Astrocyte (in vitro differentiated cells and primary cell): Measurements from ENCODE around the gene C12orf57. TPM values are rescaled to one million over a fixed set of nuclear protein-coding genes. Genes with fewer than 3 reads are reported as not detected.

Experiments
- DNase-seq: peaks from one replicate; pipeline ENCODE4 v3.0.0-alpha.2; 2010; ENCODE audit warnings: low read depth
- FAIRE-seq: peaks from 2 replicates; lab custom pipeline; 2011; peaks lifted over from hg19 to GRCh38; lab: Jason Lieb, UNC
- H2AFZ ChIP-seq: 2 replicates; pipeline ENCODE4 v1.6.0; 2012; ENCODE audit warnings: low read depth, low read length, inconsistent platforms
- H3K27ac ChIP-seq: 2 replicates; pipeline ENCODE4 v1.5.1; 2011; ENCODE audit warnings: low read depth, low read length, inconsistent platforms
- H3K27me3 ChIP-seq: 2 replicates; pipeline ENCODE4 v1.6.0; 2011; ENCODE audit warnings: low read length, inconsistent platforms; ENCODE audit not compliant: insufficient read depth
- H3K36me3 ChIP-seq: 2 replicates; pipeline ENCODE4 v1.5.1; 2011; ENCODE audit warnings: low read length, inconsistent platforms; ENCODE audit not compliant: insufficient read depth
- H3K4me1 ChIP-seq: 2 replicates; pipeline ENCODE4 v1.5.1; 2011; ENCODE audit warnings: low read length, inconsistent platforms; ENCODE audit not compliant: insufficient read depth
- H3K4me2 ChIP-seq: 2 replicates; pipeline ENCODE4 v1.6.0; 2012; ENCODE audit warnings: low read length, inconsistent platforms
- H3K4me3 ChIP-seq: 2 replicates; pipeline ENCODE4 v1.5.1; 2011; ENCODE audit warnings: low read depth, mild to moderate bottlenecking, low read length, inconsistent platforms; ENCODE audit not compliant: insufficient read depth
- H3K79me2 ChIP-seq: 2 replicates; pipeline ENCODE4 v1.6.0; 2012; ENCODE audit warnings: mild to moderate bottlenecking, low read length, inconsistent platforms; ENCODE audit not compliant: insufficient read depth
- H3K9ac ChIP-seq: 2 replicates; pipeline ENCODE4 v1.6.0; 2012; ENCODE audit warnings: mild to moderate bottlenecking, low read length, inconsistent platforms
- H3K9me3 ChIP-seq: 2 replicates; pipeline ENCODE4 v1.5.1; 2012; ENCODE audit warnings: low read depth, mild to moderate bottlenecking, low read length, inconsistent platforms; ENCODE audit not compliant: insufficient read depth
- H4K20me1 ChIP-seq: 2 replicates; pipeline ENCODE4 v1.6.0; 2012; ENCODE audit warnings: low read length, inconsistent platforms; ENCODE audit not compliant: insufficient read depth
- H3K27ac Mint-ChIP-seq: one replicate; pipeline ENCODE4 v1.8.0; 2021; ENCODE audit warnings: mild to moderate bottlenecking, mixed read lengths; ENCODE audit not compliant: unreplicated experiment
- H3K27me3 Mint-ChIP-seq: one replicate; pipeline ENCODE4 v1.8.0; 2021; ENCODE audit warnings: low read depth, mixed read lengths; ENCODE audit not compliant: unreplicated experiment
- H3K36me3 Mint-ChIP-seq: one replicate; pipeline ENCODE4 v1.8.0; 2021; ENCODE audit warnings: low read depth, mixed read lengths; ENCODE audit not compliant: unreplicated experiment
- H3K4me1 Mint-ChIP-seq: one replicate; pipeline ENCODE4 v1.8.0; 2021; ENCODE audit warnings: low read depth, mixed read lengths; ENCODE audit not compliant: unreplicated experiment
- H3K4me3 Mint-ChIP-seq: one replicate; pipeline ENCODE4 v1.8.0; 2021; ENCODE audit warnings: mild to moderate bottlenecking, moderate library complexity, mixed read lengths; ENCODE audit not compliant: unreplicated experiment
- H3K9me3 Mint-ChIP-seq: one replicate; pipeline ENCODE4 v1.8.0; 2021; ENCODE audit warnings: mild to moderate bottlenecking, mixed read lengths; ENCODE audit not compliant: unreplicated experiment
- EZH2 ChIP-seq: IDR thresholded peaks from 2 replicates; pipeline ENCODE4 v1.6.1; 2012; ENCODE audit warnings: mild to moderate bottlenecking, low read length, inconsistent platforms; ENCODE audit not compliant: insufficient read depth
- total RNA-seq: library from RNA; stranded (reverse); gene quantifications from 2 replicates; pipeline ENCODE4 v1.2.1, GENCODE V29; 2021
- TF ChIP-seq, protein P1 (sequence below): IDR thresholded peaks from 2 replicates; pipeline ENCODE4 v1.5.1; 2011; ENCODE audit warnings: low read depth, mild to moderate bottlenecking, inconsistent platforms, low read length, moderate library complexity; ENCODE audit not compliant: insufficient read depth

Gene C12orf57
- total RNA-seq, 1 donor from 2014 or later = 117 TPM

DNA sequence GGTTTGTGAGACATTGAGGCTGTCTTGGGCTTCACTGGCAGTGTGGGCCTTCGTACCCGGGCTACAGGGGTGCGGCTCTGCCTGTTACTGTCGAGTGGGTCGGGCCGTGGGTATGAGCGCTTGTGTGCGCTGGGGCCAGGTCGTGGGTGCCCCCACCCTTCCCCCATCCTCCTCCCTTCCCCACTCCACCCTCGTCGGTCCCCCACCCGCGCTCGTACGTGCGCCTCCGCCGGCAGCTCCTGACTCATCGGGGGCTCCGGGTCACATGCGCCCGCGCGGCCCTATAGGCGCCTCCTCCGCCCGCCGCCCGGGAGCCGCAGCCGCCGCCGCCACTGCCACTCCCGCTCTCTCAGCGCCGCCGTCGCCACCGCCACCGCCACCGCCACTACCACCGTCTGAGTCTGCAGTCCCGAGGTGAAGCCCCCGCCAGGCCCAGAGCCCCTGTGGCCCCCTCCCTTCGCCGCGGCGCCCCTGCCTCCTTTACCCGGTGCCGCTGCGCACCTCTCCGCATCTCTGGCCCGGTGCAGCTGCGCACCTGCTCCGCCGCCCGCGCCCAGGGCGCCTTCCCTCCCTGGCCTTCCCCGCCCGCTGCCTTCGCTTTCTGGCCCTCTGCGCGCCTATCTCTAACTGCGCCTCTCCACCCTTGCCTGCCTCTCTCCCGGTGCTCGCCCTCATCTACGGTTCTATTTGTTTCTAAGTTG, 29.4 kb upstream of the C12orf57 start, which contains the start of gene ENO2:
Gene ENO2, plus strand, starts transcription at position 335 of the 701 bp plus-strand sequence. CDS start 1,253 bp downstream, outside the sequence.
- peak within 1 kb of the TSS; percentile 97 for H3K4me2 ChIP-seq
- H3K79me2 ChIP-seq = no peaks in the 10 kb centered on the region
- H3K9me3 Mint-ChIP-seq = no peaks in the 10 kb centered on the region
- peaks cover 15% of the 10 kb centered on the region for H3K4me1 Mint-ChIP-seq
- H3K9me3 ChIP-seq = no peaks in the 10 kb centered on the region
- TF ChIP-seq EZH2 = no peak
- TF ChIP-seq, protein P1, sequence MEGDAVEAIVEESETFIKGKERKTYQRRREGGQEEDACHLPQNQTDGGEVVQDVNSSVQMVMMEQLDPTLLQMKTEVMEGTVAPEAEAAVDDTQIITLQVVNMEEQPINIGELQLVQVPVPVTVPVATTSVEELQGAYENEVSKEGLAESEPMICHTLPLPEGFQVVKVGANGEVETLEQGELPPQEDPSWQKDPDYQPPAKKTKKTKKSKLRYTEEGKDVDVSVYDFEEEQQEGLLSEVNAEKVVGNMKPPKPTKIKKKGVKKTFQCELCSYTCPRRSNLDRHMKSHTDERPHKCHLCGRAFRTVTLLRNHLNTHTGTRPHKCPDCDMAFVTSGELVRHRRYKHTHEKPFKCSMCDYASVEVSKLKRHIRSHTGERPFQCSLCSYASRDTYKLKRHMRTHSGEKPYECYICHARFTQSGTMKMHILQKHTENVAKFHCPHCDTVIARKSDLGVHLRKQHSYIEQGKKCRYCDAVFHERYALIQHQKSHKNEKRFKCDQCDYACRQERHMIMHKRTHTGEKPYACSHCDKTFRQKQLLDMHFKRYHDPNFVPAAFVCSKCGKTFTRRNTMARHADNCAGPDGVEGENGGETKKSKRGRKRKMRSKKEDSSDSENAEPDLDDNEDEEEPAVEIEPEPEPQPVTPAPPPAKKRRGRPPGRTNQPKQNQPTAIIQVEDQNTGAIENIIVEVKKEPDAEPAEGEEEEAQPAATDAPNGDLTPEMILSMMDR = no peak
- H3K27me3 ChIP-seq = no peaks in the 10 kb centered on the region
- peaks cover 25% of the 10 kb centered on the region for H3K4me1 ChIP-seq
- H3K36me3 Mint-ChIP-seq = peaks cover 3% of the 10 kb centered on the region
- DNase-seq (peak; percentile 33), FAIRE-seq (no peak)
- H3K27ac Mint-ChIP-seq = peak within 1 kb of the TSS; percentile 87
- peak within 1 kb of the TSS; percentile 1 for H3K27ac ChIP-seq
- H4K20me1 ChIP-seq = no peaks in the 10 kb centered on the region
- peaks cover 5% of the 10 kb centered on the region for H3K27me3 Mint-ChIP-seq
- H2AFZ ChIP-seq = peak within 1 kb of the TSS; percentile 94
- H3K9ac ChIP-seq = peak within 1 kb of the TSS; percentile 75
- H3K4me3 Mint-ChIP-seq = peak within 1 kb of the TSS; percentile 89
- peak within 1 kb of the TSS; percentile 63 for H3K4me3 ChIP-seq
- no peaks in the 10 kb centered on the region for H3K36me3 ChIP-seq

DNA sequence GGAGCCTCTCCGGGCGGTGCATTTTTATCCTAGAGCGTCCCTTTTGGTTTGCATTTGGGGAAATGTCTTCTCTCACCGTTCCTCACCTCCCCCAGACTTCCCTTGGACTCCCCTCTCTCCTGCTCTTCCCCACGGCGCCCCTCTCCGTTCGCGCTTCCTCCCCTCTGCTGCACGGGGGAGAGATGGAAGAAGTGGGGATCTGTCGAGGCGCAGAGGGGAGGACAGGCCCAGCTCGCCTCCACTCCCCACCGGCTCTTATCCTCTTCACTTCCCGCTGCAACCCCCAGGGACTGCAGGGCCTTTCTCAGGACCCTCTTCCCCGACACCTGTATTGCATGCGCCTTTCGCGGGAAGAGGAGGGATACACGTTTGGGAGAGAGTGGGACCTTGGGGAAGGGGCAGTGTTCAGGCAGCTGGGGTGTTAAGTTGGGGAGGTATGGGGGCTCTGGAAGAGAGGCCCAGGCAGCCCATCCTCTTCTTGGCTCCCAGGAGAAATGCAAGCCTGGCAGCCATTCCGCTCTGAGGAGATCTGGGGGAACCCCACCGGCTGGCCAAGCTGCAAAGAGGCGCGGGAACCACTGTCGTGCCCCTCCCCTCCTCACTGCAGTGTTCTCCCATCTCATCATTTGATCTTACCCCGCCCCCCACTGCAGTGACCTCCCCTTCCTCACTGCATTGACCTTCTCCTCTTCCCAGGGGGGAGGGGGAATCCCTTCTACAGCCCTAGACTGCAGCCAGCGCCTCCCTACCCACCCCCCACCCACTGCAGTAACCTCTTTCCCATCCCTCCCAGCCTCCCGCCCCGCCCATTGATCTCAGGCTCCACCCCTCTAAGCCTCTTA, 28.7 kb upstream of the C12orf57 start:
- no peaks in the 10 kb centered on the region for H3K9me3 ChIP-seq
- H3K4me2 ChIP-seq = peak overlapping the region; percentile 97
- Mint-ChIP-seq H3K27ac (peak overlapping the region; percentile 87), H3K4me1 (peaks cover 15% of the 10 kb centered on the region), H3K27me3 (peaks cover 5% of the 10 kb centered on the region), H3K36me3 (peaks cover 7% of the 10 kb centered on the region), H3K9me3 (no peaks in the 10 kb centered on the region), H3K4me3 (peak overlapping the region; percentile 89)
- H3K27ac ChIP-seq = no peak overlapping the region
- FAIRE-seq = no peak
- peak overlapping the region; percentile 63 for H3K4me3 ChIP-seq
- H3K36me3 ChIP-seq = peaks cover 2% of the 10 kb centered on the region
- TF ChIP-seq EZH2 = no peak
- TF ChIP-seq, protein P1 = no peak
- no peak for DNase-seq
- peaks cover 25% of the 10 kb centered on the region for H3K4me1 ChIP-seq
- H4K20me1 ChIP-seq = no peaks in the 10 kb centered on the region
- no peaks in the 10 kb centered on the region for H3K27me3 ChIP-seq
- H2AFZ ChIP-seq = peak overlapping the region; percentile 69
- no peaks in the 10 kb centered on the region for H3K79me2 ChIP-seq
- H3K9ac ChIP-seq = peak overlapping the region; percentile 75
